ENCODE measurements around the gene SRSF5. TPM values are rescaled to one million over a fixed set of nuclear protein-coding genes. Genes with fewer than 3 reads are reported as not detected.

The SRSF5 gene
- total and polyA plus RNA-seq, 2 donors from 2014 or later, result 207 to 340 TPM

DNA sequence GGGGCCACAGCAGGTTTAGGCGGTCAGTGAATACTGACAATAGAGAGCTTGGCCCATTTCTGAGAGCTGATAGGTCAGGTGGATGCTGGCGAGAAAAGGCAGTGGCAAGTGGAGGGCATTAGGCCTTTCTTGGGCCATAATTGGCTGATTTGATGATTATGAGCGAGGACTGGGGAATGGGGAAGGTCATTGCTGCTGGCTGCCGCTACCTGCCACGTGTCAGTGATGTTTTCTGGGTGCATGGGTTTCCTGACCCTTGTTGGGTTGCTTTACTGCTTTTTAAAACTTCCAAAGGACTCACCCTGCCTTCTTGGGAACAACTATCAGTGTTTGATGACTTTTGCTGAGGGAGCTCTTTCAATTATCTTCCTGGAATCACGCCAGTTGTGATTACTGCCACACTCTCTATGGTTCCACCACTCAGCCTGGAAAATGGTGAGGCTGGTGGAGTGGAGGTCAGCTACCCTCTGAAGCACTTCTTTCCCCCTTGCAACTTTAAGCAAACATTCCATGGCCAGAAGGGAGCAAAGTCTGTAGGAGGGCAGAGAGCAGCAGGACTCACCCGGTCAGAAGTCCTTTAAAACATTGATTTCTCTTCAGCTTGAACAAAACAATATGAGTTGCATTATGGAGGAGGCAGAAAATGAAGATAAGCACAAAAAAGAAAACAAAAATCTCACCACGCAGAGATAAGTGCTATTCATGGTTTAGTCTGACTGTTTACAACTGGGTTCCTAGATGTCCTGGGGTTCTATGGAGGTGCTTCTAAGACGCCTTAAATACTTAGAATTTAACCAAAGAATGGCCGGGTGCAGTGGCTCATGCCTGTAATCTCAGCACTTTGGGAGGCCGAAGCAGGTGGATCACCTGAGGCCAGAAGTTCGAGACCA, 42.2 kb downstream of the SRSF5 start:
- intact Hi-C loops (cut with DNase I), result no loop called here
- no peak for DNase-seq
- Histone ChIP-seq H3K9ac (ENCODE audit: low read length in 3 of 3) (no peak overlapping the region), H3K4me3 (ENCODE audit: low read length in 3 of 3) (no peak overlapping the region), H3K36me3 (ENCODE audit: control insufficient read depth in 2 of 3, insufficient read depth in 3 of 3, low read length in 3 of 3) (no peaks in the 10 kb centered on the region), H3K9me3 (ENCODE audit: control insufficient read depth in 2 of 3, insufficient read depth in 1 of 3, low read length in 3 of 3) (no peaks in the 10 kb centered on the region), H3K27me3 (ENCODE audit: control insufficient read depth, insufficient read depth, low read length) (no peaks in the 10 kb centered on the region), H3K4me1 (ENCODE audit: control insufficient read depth in 2 of 3, insufficient read depth in 2 of 3, low read depth in 1 of 3, low read length in 3 of 3) (no peaks in the 10 kb centered on the region), H3K27ac (ENCODE audit: low read depth in 2 of 2, low read length in 2 of 2) (no peak overlapping the region)
- FAIRE-seq, result no peak
- TF ChIP-seq CTCF (IDR thresholded peaks at IDR 0.05; ENCODE audit: borderline replicate concordance, extremely low read depth, insufficient read depth), result no peak

- Histone ChIP-seq H3K4me1 (ENCODE audit: control insufficient read depth in 2 of 3, insufficient read depth in 2 of 3, low read depth in 1 of 3, low read length in 3 of 3) (no peaks in the 10 kb centered on the region), H3K4me3 (ENCODE audit: low read length in 3 of 3) (no peak overlapping the region), H3K27me3 (ENCODE audit: control insufficient read depth, insufficient read depth, low read length) (no peaks in the 10 kb centered on the region), H3K36me3 (ENCODE audit: control insufficient read depth in 2 of 3, insufficient read depth in 3 of 3, low read length in 3 of 3) (no peaks in the 10 kb centered on the region), H3K9ac (ENCODE audit: low read length in 3 of 3) (no peak overlapping the region), H3K9me3 (ENCODE audit: control insufficient read depth in 2 of 3, insufficient read depth in 1 of 3, low read length in 3 of 3) (no peaks in the 10 kb centered on the region), H3K27ac (ENCODE audit: low read depth in 2 of 2, low read length in 2 of 2) (no peak overlapping the region)
- no peak for TF ChIP-seq CTCF (IDR thresholded peaks at IDR 0.05; ENCODE audit: borderline replicate concordance, extremely low read depth, insufficient read depth)
- intact Hi-C loops (cut with DNase I), result no loop called here
- no peak for FAIRE-seq
- no peak for DNase-seq
Observed at GRCh38 chr14:69811227-69811867, 44.4 kb downstream of the SRSF5 start.

- H3K9ac ChIP-seq (ENCODE audit: low read length in 3 of 3), result no peak overlapping the region
- no peak overlapping the region for H3K4me3 ChIP-seq (ENCODE audit: low read length in 3 of 3)
- no peaks in the 10 kb centered on the region for H3K27me3 ChIP-seq (ENCODE audit: control insufficient read depth, insufficient read depth, low read length)
- intact Hi-C loops (cut with DNase I), result no loop called here
- no peak for FAIRE-seq
- H3K4me1 ChIP-seq (ENCODE audit: control insufficient read depth in 2 of 3, insufficient read depth in 2 of 3, low read depth in 1 of 3, low read length in 3 of 3), result no peaks in the 10 kb centered on the region
- no peak for DNase-seq
- no peaks in the 10 kb centered on the region for H3K9me3 ChIP-seq (ENCODE audit: control insufficient read depth in 2 of 3, insufficient read depth in 1 of 3, low read length in 3 of 3)
- no peak overlapping the region for H3K27ac ChIP-seq (ENCODE audit: low read depth in 2 of 2, low read length in 2 of 2)
- no peaks in the 10 kb centered on the region for H3K36me3 ChIP-seq (ENCODE audit: control insufficient read depth in 2 of 3, insufficient read depth in 3 of 3, low read length in 3 of 3)
- TF ChIP-seq CTCF (IDR thresholded peaks at IDR 0.05; ENCODE audit: borderline replicate concordance, extremely low read depth, insufficient read depth), result no peak
Observed at GRCh38 chr14:69811868-69812252, 44.9 kb downstream of the SRSF5 start.

All from kidney (tissue), 14 donors.